ENCODE results near the gene ALDH2. TPM values are rescaled to one million over a fixed set of nuclear protein-coding genes. Genes with fewer than 3 reads are reported as not detected.

Gene ALDH2
- total and polyA plus RNA-seq, 2 of the 8 experiments (the other 6 are each of a cell fraction or from before 2014, with no cell fraction given): 25.4 to 43.8 TPM

DNA sequence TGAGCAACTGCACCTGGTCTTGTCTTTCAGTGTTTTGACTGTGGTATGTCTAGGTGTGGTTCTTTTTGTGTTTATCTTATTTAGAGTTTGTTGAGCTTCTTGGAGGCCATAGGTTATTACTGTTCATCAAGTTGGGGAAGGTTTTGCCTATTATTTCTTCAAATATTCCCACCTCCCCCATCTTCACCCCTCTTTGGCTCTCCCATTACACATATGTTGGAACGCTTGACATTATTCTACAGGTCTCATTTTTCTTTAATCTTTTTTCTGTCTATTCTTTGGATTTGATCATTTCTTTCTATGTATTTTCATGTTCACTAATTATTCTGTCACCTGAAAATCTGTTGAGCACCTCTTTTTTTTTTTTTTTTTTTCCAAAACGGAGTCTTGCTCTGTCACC lies 91.5 kb downstream of the ALDH2 start:
- no peak for FAIRE-seq
- no peaks in the 10 kb centered on the region; the same call in 1 of the 2 replicates for H3K79me1 ChIP-seq (ENCODE audit: low read depth, low read length)
- no peak overlapping the region for H4K91ac ChIP-seq (replicated peaks; ENCODE audit: insufficient read length, low read length)
- no peak overlapping the region for H2BK12ac ChIP-seq (ENCODE audit: low read depth, low read length)
- H2BK20ac ChIP-seq (ENCODE audit: low read length): no peak overlapping the region
- H3K4me2 ChIP-seq (ENCODE audit: insufficient read depth in 1 of 2, low read depth in 2 of 2, low read length in 2 of 2): no peak overlapping the region
- 93% methylated on average over 1 of the region's 2 CpGs; no CpG with 5 or more reads in 1 of the 2 experiments for WGBS, 2 experiments (ENCODE audit: extremely low coverage in 1 of 2, insufficient coverage in 1 of 2, insufficient read length in 1 of 2, insufficient replicate concordance in 2 of 2, low coverage in 1 of 2, low lambda C conversion rate in 2 of 2, missing lambda C conversion rate in 1 of 2)
- H3K9me3 ChIP-seq (ENCODE audit: insufficient read depth in 2 of 2, low read depth in 1 of 2, low read length in 1 of 2): no peaks in the 10 kb centered on the region
- H3K18ac ChIP-seq (ENCODE audit: extremely low read depth, low read length): no peak overlapping the region
- no peak overlapping the region for H3K23ac ChIP-seq (ENCODE audit: insufficient read length)
- H3K23me2 ChIP-seq (ENCODE audit: low read depth, low read length): no peaks in the 10 kb centered on the region
- CTCF ChIA-PET (ENCODE audit: partially characterized antibody): interaction anchor here (0.7 kb wide), 1 partner anchor 340 kb away, joined by 3 read pairs; no protein-coding TSS in a partner anchor
- no peak overlapping the region for H4K8ac ChIP-seq (ENCODE audit: extremely low read depth, insufficient read depth, low read length)
- no peak overlapping the region for H3K27ac ChIP-seq (ENCODE audit: low read depth, low read length)
- no peak overlapping the region for H3K56ac ChIP-seq (replicated peaks; ENCODE audit: insufficient read length, low read depth, low read length)
- no peak overlapping the region for H2AK5ac ChIP-seq (ENCODE audit: low read depth, low read length)
- peaks cover 0 to 4% of the 10 kb centered on the region in 2 experiments for H4K20me1 ChIP-seq (replicated peaks in 1 of 2; ENCODE audit: control insufficient read depth in 1 of 2, insufficient read depth in 2 of 2, low read length in 2 of 2)
- no peak for DNase-seq (ENCODE audit: low read depth in 1 of 2, low spot score in 2 of 2)
- peaks cover 0 to 2% (median 0%) of the 10 kb centered on the region in 4 experiments; a peak in 1 of 7 replicates for H3K4me1 ChIP-seq (replicated peaks in 1 of 4; ENCODE audit: control insufficient read depth in 3 of 4, insufficient read depth in 4 of 4, low read length in 3 of 4)
- H3K14ac ChIP-seq (ENCODE audit: insufficient read length): no peak overlapping the region
- H3K27me3 ChIP-seq (replicated peaks in 1 of 4; ENCODE audit: control insufficient read depth in 3 of 4, extremely low read depth in 1 of 4, insufficient read depth in 3 of 4, low read length in 3 of 4): no peaks in the 10 kb centered on the region
- H2BK120ac ChIP-seq (replicated peaks; ENCODE audit: low read depth, low read length): no peak overlapping the region
- no peak overlapping the region for H2AFZ ChIP-seq (ENCODE audit: low read length)
- H3K36me3 ChIP-seq (ENCODE audit: control insufficient read depth in 2 of 4, insufficient read depth in 4 of 4, low read length in 3 of 4): no peaks in the 10 kb centered on the region; a peak in 1 of 8 replicates
- no peak overlapping the region for H4K5ac ChIP-seq (ENCODE audit: insufficient read length, low read depth, low read length)
- H2BK15ac ChIP-seq (ENCODE audit: low read length): no peak overlapping the region
- POLR2A ChIA-PET (ENCODE audit: partially characterized antibody): interaction anchor here (0.6 to 3.8 kb wide), 3 partner anchors 8 to 16 kb away, joined by 3 to 23 read pairs (median 8); partner anchors contain the start of gene MAPKAPK5
- H2BK5ac ChIP-seq (ENCODE audit: low read depth, low read length): no peak overlapping the region; the same call in 1 of the 2 replicates
- no peak overlapping the region for H3K4ac ChIP-seq (replicated peaks; ENCODE audit: insufficient read length, low read depth, low read length)
- no peak overlapping the region for H3K4me3 ChIP-seq (ENCODE audit: extremely low read depth in 1 of 4, insufficient read depth in 2 of 4, low read depth in 3 of 4, low read length in 4 of 4)
- H3K9ac ChIP-seq (replicated peaks in 1 of 4; ENCODE audit: extremely low read depth in 1 of 4, low read depth in 3 of 4, low read length in 3 of 4): no peak overlapping the region
- peaks cover 15 to 94% of the 10 kb centered on the region in 2 experiments for H3K79me2 ChIP-seq (ENCODE audit: control insufficient read depth in 1 of 2, insufficient read depth in 2 of 2, low read length in 2 of 2)
- TF ChIP-seq SAP30 (IDR thresholded peaks at IDR 0.05; ENCODE audit: insufficient read depth, insufficient replicate concordance, low read length) (no peak), JUN (IDR thresholded peaks at IDR 0.05; ENCODE audit: low read depth, low read length) (no peak), BRCA1 (IDR thresholded peaks at IDR 0.05; ENCODE audit: low read depth, low read length) (no peak), RBBP5 (IDR thresholded peaks at IDR 0.05; ENCODE audit: borderline replicate concordance, low read depth, low read length) (no peak), RAD21 (IDR thresholded peaks at IDR 0.05 in 1 of 2, conservative IDR thresholded peaks at IDR 0.05 in 1 of 2; ENCODE audit: low read depth in 2 of 2, low read length in 2 of 2) (no peak), RFX5 (IDR thresholded peaks at IDR 0.05; ENCODE audit: borderline replicate concordance, low read depth, low read length) (no peak), CBX8 (IDR thresholded peaks at IDR 0.05; ENCODE audit: borderline replicate concordance, low read depth, low read length) (no peak), SP1 (IDR thresholded peaks at IDR 0.05; ENCODE audit: low read depth, low read length) (no peak), YY1 (IDR thresholded peaks at IDR 0.05; ENCODE audit: low read depth, low read length) (no peak), NRF1 (IDR thresholded peaks at IDR 0.05; ENCODE audit: low read depth, low read length) (no peak), TAF1 (IDR thresholded peaks at IDR 0.05; ENCODE audit: low read depth, low read length) (no peak)
- TF ChIP-seq, protein P1, sequence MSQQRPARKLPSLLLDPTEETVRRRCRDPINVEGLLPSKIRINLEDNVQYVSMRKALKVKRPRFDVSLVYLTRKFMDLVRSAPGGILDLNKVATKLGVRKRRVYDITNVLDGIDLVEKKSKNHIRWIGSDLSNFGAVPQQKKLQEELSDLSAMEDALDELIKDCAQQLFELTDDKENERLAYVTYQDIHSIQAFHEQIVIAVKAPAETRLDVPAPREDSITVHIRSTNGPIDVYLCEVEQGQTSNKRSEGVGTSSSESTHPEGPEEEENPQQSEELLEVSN (IDR thresholded peaks at IDR 0.05): no peak
- TF ChIP-seq, protein P2, sequence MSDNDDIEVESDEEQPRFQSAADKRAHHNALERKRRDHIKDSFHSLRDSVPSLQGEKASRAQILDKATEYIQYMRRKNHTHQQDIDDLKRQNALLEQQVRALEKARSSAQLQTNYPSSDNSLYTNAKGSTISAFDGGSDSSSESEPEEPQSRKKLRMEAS (IDR thresholded peaks at IDR 0.05): no peak
